NCI-H226 (cell line): Measurements from ENCODE around the gene ADGRA1.

ENCODE experiments used
- DNase-seq: peaks from one replicate; pipeline ENCODE4 v3.0.0-alpha.2; 2015

Gene ADGRA1

DNA sequence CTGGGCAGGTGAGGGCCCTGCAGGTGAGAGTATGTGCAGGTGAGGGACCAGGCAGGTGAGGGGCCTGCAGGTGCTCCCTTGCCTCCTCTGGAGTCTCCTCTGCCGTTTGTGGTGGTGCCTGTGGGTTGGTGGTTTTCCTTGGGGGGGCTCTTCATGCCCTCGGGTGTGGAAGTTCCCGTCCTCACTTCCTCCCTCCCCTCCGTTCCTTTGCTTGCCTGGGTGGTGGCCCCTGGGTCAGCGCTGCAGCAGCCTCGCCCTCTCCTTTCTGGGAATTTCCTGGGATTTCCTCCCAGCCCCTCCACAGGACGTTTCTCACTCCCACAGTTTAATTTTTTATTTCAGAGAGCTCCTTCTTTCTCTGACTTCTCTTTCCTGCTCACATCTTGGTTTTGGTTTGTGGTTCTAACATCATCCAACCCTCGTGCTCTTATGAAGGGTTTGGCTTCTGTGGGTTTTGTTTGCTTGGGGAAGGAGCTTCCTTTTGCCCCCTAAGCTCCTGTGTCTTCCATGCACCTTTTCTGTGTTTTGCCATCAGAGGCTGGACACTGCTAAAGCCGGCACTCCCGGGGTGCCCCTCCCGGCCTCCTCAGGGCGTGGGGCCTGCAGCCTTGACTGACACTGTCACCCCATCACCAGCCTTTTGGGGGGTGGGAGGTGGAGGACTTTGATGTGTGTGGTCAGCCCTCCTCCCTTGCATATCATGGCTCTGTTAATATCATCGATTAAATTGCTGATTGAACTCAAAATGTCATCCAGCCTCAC lies 29.2 kb upstream of the ADGRA1 start:
- DNase-seq = no peak

DNA sequence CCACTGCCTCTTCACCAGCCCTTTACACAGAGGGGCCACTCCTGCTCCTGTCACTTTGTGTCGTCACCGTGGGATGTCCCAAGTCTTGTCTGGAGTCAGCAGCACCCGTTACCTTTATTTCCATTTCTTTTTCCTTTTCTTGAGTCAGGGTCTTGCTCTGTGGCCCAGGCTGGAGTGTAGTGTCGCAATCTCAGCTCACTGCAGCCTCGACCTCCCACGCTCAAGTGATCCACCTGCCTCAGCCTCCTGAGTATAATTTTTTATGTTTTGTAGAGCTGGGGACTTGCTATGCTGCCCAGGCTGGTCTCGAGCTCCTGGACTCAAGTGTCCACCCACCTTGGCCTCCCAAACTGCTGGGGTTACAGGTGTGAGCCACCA lies 28.6 kb upstream of the ADGRA1 start:
- DNase-seq = no peak

DNA sequence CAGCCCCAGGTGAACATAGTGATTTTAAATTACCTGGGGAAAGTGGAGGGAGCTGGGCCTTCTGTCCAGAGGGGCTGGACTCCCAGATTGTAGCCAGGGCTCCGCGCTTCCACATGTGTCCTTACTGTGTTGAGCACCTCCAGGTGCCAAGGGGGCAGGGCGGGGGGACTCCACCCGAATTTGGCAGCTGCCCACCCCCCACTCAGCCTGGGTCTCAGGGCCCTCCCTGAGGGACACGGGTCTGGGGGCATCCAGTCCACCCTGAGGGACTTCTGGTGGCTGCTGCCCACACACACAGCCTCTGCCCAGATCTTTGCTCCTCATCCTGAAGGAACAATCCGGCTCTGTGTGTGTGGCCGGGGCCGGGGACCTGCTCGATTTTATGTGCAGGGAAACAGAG lies 28.2 kb upstream of the ADGRA1 start:
- DNase-seq = no peak

DNA sequence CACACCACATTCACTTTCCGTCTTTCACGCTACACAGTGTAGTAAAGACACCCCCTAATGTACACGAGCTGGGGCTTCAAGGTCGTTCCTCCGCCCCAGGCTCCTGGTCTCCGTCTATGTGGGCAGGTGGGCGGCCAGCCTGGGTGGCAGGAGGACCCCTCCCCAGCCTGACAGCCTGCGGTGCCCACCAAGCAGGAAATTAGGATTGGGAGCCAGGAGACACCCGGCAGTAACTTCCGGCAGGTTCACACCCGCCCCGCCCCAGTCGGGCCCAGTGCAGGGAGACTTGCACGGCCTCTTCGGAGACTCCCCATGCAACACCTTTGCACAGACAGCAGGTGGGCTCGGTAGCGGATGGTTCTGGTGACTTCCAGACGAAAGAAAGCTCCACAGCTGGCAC lies 27.7 kb upstream of the ADGRA1 start:
- no peak for DNase-seq

DNA sequence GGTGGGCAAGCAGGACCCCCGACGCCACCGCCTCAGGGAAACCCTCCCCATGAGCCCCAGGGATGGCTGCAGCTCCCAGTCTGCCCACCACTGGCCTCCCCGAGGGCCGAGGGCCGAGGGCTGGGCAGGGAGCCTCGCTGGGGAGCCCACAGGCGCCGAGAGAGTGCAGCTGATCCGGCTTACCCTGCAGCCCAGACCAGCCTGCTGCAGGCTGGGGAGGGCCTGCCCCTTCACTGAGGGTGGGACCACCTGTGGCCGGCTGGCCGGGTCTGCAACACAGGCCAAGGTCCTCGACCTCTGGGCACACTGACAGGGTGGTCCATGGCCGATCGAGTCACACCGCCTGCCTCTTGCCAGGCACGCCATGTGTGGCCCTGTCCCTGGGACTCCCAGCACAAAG lies 27.3 kb upstream of the ADGRA1 start:
- no peak for DNase-seq

DNA sequence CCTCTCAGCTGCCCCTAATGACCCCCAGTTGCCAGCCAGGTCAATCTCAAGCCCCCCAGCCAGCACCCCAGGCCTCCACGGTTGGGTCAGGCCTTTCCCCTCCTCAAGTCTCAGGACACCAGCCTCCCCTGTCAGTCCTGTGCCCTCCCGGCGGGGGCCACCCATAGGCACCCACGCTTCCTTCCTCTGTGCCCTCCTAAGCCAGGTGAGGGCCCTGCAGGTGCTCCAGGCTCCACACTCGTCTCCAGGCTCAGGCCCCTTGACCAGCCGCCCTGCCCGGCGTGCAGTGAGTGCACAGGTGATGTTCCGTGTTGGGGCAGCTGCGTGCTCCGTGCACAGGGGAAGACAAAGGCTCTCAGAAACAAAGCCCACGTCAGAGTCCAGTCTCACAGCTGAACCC lies 26.8 kb upstream of the ADGRA1 start:
- DNase-seq = no peak

DNA sequence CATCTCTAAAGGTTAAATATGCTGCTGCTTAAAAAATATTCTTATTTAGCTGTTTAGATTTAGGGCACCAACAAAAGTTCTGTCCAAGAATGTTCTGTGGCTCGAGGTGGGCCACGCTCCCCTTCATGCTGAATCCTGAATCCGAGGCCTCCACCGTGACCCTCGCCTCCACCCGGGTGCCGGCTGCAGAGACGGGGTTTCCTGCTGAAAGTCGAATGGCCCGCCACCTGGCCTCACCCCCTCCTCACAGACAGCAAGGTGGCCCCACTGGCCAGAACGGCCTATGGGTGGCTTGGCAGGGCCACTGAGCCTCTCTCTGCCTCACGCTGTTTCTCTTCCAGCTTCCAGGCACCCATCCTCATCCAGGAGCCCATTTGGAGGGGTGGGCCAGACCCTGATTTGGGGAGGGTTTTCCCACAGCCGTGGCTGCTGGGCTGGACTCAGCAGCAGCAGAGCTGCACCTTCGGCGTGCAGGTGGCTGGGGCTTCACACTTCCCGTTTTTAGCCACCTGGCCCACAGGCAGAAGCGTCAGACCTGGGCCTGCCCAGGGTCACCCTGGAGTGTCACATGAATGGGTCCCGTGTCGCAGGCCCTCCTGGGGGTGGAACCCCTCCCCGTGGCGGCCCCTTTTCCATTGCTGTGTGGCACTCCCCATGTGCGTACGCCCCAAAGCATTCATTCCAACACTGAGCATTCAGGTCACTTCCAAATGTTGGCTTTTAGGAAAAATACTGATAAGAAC lies 26.3 kb upstream of the ADGRA1 start:
- no peak for DNase-seq

DNA sequence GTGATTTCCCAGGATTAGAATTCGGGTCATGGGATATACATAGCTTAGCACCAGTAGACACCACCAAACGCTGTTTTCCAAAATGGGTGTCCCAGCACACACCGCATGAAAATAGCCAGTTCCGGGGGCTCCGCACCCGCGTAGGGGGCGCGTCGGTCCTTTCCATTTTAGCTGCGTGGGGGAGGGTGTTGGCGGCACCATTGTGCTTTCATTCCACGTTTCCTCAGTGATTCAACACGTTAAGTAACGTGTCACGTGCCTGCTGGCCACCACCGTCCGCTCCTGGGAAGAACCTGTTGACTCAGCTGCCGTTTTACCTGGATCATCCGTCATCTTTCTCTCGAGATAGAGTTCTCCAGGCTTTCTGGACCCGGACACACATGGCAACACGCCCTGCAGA lies 25.6 kb upstream of the ADGRA1 start:
- DNase-seq = no peak

DNA sequence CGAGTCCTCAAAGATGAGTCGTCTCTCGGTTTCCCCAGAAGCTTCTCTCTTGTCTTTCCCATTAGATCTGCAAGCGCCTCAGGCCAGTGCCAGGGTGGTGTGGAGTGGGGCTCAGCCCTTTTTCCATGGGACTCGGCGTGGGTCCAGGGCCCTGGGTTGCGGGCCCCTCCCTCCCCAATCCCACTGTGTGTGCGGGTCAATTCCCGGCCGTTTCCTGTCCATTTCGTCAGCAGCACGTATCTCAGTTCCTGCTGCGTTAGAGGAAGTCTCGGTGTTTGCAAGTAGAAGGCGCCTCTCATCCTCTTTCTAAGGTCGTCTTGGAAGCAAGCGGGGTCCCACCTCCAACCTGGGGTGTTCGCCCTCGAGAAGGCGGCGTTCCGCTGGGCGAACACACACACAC lies 25.1 kb upstream of the ADGRA1 start:
- no peak for DNase-seq

DNA sequence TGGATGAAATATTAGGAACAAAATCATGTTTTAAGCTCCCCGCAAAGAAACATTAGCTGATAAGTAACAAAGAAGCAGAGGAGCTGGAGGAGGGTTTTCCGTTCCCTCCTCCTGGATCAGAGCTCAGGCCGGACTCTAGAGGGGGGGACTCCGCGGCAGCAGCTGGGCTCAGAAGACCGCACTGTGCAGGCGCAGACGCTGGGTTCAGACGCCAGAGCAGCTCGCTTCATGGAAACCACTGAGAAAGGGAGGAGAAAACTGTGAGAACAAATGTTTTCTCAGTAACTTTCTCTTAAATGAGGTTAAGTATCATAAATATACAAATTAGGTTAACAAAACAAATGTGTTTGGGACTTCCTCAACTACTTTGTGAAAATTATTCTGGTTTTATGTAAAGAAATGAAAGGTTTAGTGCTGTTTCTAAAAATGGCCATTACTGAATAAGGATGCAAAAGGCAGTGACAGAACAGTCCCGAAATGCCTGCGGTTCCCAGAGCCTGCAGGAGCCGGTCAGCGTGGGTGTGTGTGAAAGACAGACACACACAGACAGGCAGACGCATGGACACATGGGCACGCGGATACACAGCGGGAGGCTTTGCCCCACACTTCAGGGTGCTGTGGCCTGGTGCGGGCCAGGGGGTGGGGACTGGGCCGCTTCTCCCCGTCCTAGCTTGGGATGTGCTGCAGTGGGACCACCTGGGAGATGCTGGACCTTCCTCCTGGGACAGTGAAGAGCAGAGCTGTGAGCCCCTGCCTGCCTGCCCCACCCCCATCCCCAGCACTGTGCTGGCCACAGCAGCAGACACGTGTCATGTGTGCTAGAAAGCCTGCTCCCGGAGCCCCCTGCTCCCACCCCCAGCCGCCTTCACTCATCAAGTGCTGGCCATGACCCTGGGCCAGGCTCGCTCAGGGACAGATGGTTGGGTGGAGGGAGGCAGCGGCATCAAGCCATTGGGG lies 20.3 kb upstream of the ADGRA1 start:
- DNase-seq = no peak

DNA sequence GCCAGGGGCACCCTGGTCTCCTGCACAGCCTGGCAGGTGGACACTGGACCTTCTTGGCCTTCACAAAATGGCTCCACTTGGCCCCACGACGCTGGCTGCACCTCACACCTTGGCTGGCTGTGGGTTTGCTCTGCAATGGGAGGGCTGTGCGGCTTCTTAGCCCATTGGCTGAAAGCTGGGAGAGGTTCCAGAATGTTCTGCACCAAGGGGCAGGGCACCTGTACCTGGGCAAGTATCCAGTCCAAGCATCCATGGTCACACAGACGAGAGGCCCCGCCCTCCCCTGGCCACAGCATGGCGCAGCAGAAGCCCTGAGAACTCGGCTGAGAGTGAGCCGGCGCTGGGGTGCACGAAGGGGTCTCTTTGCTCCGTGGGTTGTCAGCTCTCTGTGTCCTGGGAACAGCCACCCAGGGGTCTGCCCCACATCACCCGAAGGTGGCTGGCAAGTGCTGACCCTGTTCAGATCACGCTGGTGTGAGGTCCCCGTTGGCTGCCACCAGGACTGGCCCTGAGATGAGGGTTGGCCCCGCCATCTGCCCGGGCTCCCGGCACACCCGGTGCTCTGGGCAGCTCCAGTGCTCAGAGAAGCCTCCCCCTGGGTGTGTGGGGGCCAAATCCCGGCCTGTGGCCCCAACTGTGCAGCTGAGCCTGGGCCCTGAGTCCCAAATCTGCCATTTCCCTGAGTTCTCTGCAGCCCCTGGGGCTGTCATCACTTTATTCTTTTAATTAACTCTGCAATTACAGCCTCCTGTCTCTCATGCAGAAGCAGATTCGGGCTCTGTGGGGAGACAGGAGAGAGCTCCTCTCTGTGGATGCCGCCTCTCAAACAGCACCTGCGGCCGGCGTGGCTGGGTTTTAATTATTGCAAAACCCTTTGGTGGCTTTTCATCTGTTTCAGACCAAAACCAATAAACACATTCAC lies 19.4 kb upstream of the ADGRA1 start:
- no peak for DNase-seq

DNA sequence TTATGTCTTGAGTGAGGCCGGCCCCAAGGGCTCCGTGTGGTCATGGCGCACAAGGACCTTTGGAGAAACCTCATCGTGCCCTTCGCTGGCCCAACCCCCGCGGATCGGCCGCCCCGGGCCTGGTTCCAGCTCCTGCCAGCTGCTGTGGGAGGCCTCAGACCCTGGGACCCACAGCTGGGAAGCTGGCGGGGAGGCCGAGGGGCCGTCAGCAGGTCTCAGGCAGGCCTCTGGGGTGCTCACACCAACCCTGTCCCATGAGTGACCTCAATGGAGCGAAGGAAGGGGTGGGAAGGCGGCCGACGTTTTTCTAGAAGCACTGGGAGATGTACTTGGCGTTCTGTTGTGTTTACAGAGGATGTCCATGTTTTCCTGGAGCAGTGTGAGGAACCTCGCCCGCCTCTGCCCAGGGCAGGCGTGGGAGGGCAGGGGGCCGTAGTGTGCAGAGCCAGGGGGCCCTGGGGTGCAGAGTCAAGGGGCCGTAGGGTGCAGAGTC lies 18.6 kb upstream of the ADGRA1 start:
- no peak for DNase-seq

DNA sequence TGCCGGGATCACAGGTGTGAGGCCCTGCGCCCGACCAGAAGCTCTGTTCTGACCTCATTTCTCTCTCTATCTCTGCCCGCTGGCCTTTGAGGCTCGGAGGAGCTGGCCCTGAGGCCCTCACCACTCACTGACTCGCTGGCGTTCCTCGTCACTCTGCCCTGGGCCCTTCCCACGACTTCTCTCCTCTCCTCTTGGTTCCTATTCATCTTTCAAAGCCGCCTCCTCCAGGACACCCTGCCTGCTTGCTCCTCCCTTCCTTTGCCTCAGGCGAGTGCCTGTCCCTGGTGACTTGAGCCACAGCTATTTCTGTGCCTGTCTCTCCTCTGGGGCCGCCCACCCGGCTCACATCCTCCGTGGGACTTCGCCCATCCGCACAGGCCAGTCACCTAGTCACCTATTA lies 17.3 kb upstream of the ADGRA1 start:
- DNase-seq = no peak

DNA sequence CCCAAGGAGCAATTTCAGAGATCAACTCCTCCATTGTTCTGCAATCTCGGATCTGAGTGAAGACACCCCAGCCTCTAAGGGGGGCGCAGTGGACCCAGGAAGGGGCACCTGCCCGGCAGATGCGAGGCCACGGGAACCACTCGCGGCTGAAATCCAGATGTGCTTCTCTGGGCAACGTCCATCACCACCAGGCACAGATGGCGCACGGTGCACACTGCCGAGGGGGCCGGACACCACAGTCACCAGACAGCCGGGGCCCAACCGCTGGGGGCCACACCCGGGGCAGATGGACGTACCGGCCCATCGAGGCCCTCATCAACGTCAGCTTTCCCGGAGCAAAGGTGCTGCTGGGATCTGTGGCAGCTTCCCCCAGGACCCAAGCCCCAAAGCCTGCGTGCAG lies 16.9 kb upstream of the ADGRA1 start:
- no peak for DNase-seq

DNA sequence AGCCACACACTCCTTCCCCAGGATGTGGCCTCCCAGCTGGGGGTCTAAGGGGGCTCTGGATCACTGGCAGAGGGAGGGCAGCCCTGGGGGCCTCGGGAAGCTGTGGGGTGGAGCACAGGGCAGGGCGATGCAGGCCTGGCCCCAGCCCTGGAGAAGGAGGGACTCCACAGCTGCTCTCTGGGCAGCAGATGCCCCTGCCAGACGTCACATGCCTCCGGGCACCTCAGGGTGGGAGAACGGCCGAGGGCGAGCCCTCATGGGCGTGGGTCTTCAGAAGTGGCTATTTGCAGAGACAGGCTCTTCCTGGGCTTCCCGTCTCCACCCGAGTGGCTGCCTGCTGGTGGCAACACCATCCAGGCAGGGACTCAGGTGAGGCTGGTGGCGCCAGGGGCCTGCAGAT lies 16.0 kb upstream of the ADGRA1 start:
- no peak for DNase-seq

DNA sequence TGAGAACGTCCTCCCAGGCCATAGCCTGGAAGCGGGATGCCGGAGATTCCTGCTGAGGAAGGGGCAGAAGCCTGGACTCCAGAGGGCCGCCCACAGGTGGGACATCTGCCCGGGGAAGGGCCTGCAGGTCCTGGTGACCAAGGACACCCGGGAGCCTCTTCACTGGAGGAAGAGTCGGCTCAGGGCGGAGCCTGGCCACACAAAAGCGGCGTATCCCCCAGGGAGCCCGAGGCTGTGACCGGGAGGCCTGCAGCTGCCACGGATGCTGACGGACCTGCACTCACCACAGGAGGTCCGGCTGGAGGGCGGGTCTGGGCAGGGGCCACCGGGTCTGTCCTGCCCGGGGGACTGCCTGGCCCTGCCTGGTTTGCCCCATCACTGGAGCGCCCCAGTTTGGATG lies 15.5 kb upstream of the ADGRA1 start:
- DNase-seq = no peak

DNA sequence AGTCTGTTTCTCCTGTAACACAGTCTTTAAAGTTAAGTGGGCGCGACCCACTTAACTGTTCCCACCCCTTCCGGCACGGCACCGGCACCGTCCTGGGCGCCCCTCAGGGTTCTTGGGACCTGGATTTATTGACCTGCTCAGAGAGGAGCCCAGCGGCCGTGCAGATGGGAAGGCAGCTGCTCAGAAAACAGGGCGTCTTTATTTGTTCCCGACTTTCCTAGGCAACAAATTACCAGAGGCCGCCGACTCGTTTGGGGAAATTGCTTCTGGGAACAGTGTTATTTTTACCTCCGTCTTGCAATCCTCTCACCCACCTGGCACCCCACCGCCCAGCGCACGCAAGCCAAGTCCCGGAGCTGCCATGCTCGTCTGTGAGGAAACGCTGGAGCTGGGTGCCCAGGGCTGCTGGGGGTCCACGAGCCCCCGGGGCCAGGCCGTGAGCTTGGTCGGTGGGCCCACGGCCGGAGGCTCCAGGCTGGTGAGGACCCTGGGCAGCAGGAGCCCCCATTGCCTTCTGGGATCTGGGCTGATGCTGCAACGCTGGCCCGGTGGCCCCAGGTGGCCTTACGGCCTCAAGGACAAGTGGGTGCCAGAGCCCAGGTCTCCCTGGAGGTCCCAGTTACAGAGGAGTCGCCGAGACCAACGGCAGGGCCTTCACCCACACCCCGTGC lies 14.9 kb upstream of the ADGRA1 start:
- DNase-seq = no peak

DNA sequence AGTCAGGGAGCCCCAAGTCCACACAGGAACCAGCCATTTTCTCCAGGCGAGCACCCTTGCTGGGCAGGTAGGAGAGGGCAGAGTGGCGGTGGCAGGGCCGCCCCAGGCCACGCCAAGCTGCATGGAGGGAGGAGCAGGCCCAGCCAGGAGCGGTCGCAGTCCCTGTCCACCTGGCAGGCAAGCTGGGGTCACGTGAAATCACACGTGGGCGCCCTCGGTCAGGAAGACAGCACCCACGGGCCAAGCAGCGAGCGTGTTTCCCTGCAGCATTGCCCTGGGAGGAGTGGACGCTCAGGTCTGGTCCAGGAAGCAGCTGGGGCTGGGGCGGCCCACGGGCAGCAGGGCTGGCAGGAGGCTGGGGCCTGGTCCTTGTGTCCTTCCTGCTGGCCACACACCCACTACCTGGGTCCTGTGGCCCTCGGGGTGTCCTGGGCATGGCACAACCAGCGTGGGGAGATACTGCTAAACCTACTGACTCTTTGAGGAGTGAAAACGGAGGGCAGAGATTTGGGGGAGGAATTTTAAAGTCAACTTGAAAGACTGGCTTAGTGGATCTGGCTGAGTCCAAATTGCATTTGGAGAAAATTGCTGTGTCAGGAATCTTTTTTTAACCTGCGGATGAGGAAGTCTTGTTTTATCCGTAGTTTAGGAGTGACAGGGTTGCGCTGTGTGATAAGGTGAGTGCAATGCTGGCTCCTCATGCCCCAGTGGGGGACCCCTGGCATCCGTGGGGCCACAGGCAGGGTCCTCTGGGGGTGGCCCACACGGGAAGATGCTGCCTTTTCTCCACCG lies 12.2 kb upstream of the ADGRA1 start:
- DNase-seq = no peak

DNA sequence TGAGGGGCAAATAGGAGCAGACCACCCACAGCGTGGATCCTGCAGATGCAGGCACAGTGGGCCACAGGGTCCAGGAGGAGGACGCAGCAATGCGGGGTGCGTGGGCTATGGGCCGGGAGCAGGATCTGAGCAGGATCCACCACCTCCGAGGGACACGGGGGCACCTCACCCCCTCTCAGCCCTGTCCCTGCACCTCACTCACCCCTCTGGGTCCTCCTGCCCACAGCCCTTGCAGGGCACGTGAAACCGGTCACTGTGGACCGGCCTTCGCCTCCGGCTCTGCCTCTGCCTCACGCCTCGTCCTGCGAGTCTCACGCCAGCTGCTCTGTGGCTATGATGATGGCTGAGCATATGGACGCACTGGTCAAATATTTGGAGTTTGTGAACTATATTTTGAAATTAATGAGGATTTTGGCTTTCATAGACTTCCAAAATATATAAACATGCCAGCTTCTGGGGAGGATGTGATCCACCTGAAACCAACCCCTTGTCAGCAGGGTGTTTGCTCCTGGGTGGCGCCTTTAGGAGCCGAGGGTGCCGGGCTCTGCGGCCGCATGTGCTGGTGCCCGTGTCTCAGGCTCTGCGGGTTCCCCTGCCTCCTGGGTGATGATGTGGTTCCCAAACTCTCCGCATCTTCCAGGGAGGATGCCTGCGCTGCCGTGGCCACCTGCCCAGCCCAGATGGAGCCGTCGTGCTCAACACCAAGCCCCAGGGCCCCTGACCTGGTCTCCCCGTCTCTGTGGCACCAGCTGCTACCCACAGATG lies 11.3 kb upstream of the ADGRA1 start:
- no peak for DNase-seq
